Measurements from ENCODE around the gene ADCYAP1R1.

ADCYAP1R1 gene

GRCh38 chr7:31106303-31107105 lies 54.4 kb downstream of the ADCYAP1R1 start:
- ATAC-seq (no peak), DNase-seq (no peak)

GRCh38 chr7:31107106-31108090 lies 55.3 kb downstream of the ADCYAP1R1 start:
- ATAC-seq (no peak), DNase-seq (no peak)

GRCh38 chr7:31108097-31108657 lies 56.1 kb downstream of the ADCYAP1R1 start:
- ATAC-seq, result no peak
- DNase-seq, result no peak

- DNase-seq (no peak), ATAC-seq (no peak)
Observed at GRCh38 chr7:31109751-31110150, 57.6 kb downstream of the ADCYAP1R1 start.

- DNase-seq (no peak), ATAC-seq (no peak)
Observed at GRCh38 chr7:31110331-31111108, 58.4 kb downstream of the ADCYAP1R1 start.

GRCh38 chr7:31111109-31111451 lies 59.0 kb downstream of the ADCYAP1R1 start:
- no peak for DNase-seq
- no peak for ATAC-seq

GRCh38 chr7:31113660-31114059 lies 61.6 kb downstream of the ADCYAP1R1 start:
- DNase-seq (no peak), ATAC-seq (no peak)

GRCh38 chr7:31114593-31115343 lies 62.7 kb downstream of the ADCYAP1R1 start:
- DNase-seq (no peak), ATAC-seq (no peak)

GRCh38 chr7:31116615-31117014 lies 64.5 kb downstream of the ADCYAP1R1 start:
- DNase-seq (no peak), ATAC-seq (no peak)

- ATAC-seq (no peak), DNase-seq (no peak)
Observed at GRCh38 chr7:31119249-31119648, 67.1 kb downstream of the ADCYAP1R1 start.

- ATAC-seq, result no peak
- no peak for DNase-seq
Observed at GRCh38 chr7:31120800-31121513, 68.8 kb downstream of the ADCYAP1R1 start.

- ATAC-seq (no peak), DNase-seq (no peak)
Observed at GRCh38 chr7:31121601-31122000, 69.5 kb downstream of the ADCYAP1R1 start.

GRCh38 chr7:31122649-31123058 lies 70.5 kb downstream of the ADCYAP1R1 start:
- ATAC-seq, result peak; percentile 44
- peak; percentile 44 for DNase-seq

GRCh38 chr7:31123321-31123720 lies 71.2 kb downstream of the ADCYAP1R1 start:
- ATAC-seq, result peak; percentile 41
- DNase-seq, result no peak

- no peak for ATAC-seq
- DNase-seq, result no peak
Observed at GRCh38 chr7:31123726-31124125, 71.6 kb downstream of the ADCYAP1R1 start.

- no peak for ATAC-seq
- no peak for DNase-seq
Observed at GRCh38 chr7:31125171-31125570, 73.1 kb downstream of the ADCYAP1R1 start.

GRCh38 chr7:31126976-31127375 lies 74.9 kb downstream of the ADCYAP1R1 start:
- DNase-seq, result no peak
- ATAC-seq, result no peak

GRCh38 chr7:31129067-31129466 lies 77.0 kb downstream of the ADCYAP1R1 start:
- ATAC-seq (no peak), DNase-seq (no peak)

- no peak for ATAC-seq
- DNase-seq, result no peak
Observed at GRCh38 chr7:31133497-31133896, 81.4 kb downstream of the ADCYAP1R1 start.

All from stimulated activated naive CD8-positive, alpha-beta T cell treated with anti-CD3 and anti-CD28 coated beads, Interleukin-15, Interleukin-2, amounts not matched to agents 100 U/mL and 50 U/mL, for 24 hours (primary cell).